ENCODE data around the gene IGLON5.

Gene IGLON5

DNA sequence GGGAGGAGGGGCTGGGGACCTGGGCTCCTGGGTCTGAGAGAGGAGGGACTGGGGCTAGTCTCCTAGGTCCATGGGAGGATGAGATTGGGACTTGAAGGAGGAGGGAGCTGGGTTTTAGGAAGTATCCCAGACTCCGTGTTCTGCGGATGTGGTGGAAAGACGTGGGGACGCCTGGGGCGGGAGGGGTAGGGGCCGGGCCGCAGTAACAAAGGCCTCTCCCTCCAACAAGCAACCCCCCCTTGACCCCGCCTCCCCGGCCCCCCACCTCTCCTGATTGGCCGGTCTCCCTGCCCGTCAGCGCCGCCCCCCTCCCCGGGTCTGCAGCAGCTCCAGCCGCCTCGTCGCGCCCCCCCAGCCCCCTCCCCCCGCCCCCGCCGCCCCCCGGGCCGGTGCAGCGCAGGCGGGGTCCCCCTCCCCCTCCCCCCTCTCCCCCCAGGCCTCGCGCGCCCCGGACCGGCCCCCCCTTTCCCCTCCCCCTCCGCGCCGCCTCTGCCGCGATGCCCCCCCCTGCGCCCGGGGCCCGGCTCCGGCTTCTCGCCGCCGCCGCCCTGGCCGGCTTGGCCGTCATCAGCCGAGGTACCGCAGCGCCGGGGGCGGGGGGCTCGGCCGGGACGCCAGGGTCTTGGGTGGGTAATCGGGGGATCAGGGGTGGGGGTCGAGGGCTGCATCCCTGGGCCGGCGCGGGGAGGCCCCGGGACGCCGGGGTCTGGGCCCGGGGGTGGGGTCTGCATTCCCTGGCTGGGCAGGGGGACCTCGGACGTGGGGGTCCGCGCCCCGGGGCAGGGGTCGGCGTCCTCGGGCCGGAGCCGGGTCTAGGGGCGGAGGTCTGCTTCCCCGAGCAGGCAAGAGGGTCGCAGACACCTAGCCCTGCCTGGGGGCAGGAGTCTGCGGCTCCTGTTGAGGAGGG lies at the start of gene IGLON5:
Gene IGLON5, plus strand, starts transcription at position 294 of the 907 bp plus-strand sequence. Its CDS starts 204 bp downstream, at position 498.
- H3K27ac ChIP-seq (ENCODE audit: low read length): no peak within 1 kb of the TSS
- H3K4me3 ChIP-seq (ENCODE audit: low read length): peak within 1 kb of the TSS; percentile 64
- H3K9me3 ChIP-seq (ENCODE audit: control insufficient read depth, insufficient read depth, low read length): no peaks in the 10 kb centered on the region
- no peaks in the 10 kb centered on the region for H3K36me3 ChIP-seq (ENCODE audit: control insufficient read depth, insufficient read depth, low read length)
- WGBS (ENCODE audit: insufficient coverage, insufficient read length): no CpG with 5 or more reads among the region's 76 CpGs
- DNase-seq (ENCODE audit: low read depth, low spot score): no peak
- no peaks in the 10 kb centered on the region for H3K27me3 ChIP-seq (ENCODE audit: control insufficient read depth, insufficient read depth, low read length)
- H3K4me1 ChIP-seq (ENCODE audit: control insufficient read depth, insufficient read depth, low read length): 0 out of 2 replicates have a peak, but pooled peaks cover 2% of the 10 kb centered on the region

DNA sequence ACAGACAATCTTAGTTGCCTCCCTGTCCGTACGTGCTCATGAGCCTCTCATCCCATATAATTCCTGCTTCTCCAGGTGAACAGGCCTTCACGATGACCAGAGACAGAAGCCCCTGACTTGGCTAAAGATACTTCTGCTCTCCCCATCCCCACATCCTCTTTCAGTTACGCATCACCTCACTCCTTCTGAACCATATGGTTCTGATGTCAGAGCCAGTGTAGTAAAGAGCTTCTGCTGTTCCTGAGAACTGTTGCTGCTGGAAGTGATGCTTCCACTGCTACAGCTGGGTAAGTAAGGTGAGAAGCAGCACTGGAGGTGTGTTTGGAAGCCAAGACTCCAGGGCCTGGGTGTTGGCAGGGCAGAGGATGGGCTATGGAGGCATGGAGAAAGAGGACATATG lies 47.6 kb upstream of the IGLON5 start:
- no peak overlapping the region for H3K27ac ChIP-seq (ENCODE audit: low read length)
- no peaks in the 10 kb centered on the region for H3K27me3 ChIP-seq (ENCODE audit: control insufficient read depth, insufficient read depth, low read length)
- no CpG with 5 or more reads among the region's 4 CpGs for WGBS (ENCODE audit: insufficient coverage, insufficient read length)

DNA sequence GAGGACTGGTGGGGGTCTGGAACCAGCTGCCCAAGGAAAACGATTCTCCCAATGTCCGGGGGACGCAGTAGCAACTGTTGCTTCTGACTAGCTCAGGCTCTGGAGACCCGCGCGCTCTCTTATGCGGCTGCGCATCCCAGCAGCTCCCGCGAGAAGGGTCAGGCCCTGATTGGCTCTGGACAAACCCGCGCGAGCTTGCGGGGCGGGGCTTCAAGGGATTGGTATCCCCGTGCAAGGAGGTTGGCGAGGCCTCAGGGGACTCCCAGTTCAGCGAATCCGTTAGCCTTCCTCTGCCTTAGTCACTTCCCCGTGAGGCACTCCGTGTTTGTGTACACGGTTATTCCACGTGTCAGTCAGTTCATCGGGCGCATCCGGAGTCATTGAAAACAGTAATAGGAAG lies 40.4 kb upstream of the IGLON5 start:
- Histone ChIP-seq H3K27me3 (ENCODE audit: control insufficient read depth, insufficient read depth, low read length) (no peaks in the 10 kb centered on the region), H3K4me3 (ENCODE audit: low read length) (no peak overlapping the region), H3K27ac (ENCODE audit: low read length) (no peak overlapping the region), H3K4me1 (ENCODE audit: control insufficient read depth, insufficient read depth, low read length) (no peaks in the 10 kb centered on the region), H3K36me3 (ENCODE audit: control insufficient read depth, insufficient read depth, low read length) (no peaks in the 10 kb centered on the region), H3K9me3 (ENCODE audit: control insufficient read depth, insufficient read depth, low read length) (no peaks in the 10 kb centered on the region)
- no CpG with 5 or more reads among the region's 26 CpGs for WGBS (ENCODE audit: insufficient coverage, insufficient read length)
- no peak for DNase-seq (ENCODE audit: low read depth, low spot score)

More for the DNA sequence above, 47.6 kb upstream of the IGLON5 start:
- H3K4me3 ChIP-seq (ENCODE audit: low read length): no peak overlapping the region
- no peaks in the 10 kb centered on the region for H3K36me3 ChIP-seq (ENCODE audit: control insufficient read depth, insufficient read depth, low read length)
- H3K9me3 ChIP-seq (ENCODE audit: control insufficient read depth, insufficient read depth, low read length): no peaks in the 10 kb centered on the region
- H3K4me1 ChIP-seq (ENCODE audit: control insufficient read depth, insufficient read depth, low read length): no peaks in the 10 kb centered on the region
- DNase-seq (ENCODE audit: low read depth, low spot score): no peak

DNA sequence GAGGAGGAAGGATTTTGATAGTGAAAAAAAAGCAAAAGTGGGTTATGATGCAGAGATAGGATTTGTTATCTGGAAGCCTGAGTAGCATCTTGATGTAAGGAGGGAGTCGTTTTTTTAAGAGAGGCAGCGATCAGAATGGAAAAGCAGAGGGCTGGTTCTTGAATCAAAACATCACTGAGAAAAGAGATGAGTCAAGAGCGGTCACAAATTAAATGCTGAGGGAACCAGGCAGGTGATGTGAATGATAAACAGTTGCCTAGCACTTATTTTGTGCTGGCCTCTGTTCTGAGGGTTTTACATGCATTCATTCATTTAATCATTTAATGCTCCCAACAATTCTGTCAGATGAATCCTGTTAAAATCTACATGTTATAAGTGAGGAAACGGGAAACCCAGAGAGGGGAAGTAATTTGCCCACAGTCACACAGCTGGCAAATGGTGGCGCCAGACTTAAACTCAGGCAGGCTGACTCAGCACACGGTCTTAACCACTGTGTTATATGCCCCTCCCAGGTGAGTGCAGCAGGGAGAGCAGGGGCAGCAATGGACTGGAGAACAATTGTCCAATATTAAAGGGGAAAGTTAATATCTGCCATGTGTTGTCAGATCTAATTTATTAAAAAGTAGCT lies 39.1 kb upstream of the IGLON5 start:
- H3K9me3 ChIP-seq (ENCODE audit: control insufficient read depth, insufficient read depth, low read length): no peaks in the 10 kb centered on the region
- no peaks in the 10 kb centered on the region for H3K27me3 ChIP-seq (ENCODE audit: control insufficient read depth, insufficient read depth, low read length)
- H3K4me3 ChIP-seq (ENCODE audit: low read length): no peak overlapping the region
- no peaks in the 10 kb centered on the region for H3K36me3 ChIP-seq (ENCODE audit: control insufficient read depth, insufficient read depth, low read length)
- no peak for DNase-seq (ENCODE audit: low read depth, low spot score)
- no CpG with 5 or more reads among the region's 6 CpGs for WGBS (ENCODE audit: insufficient coverage, insufficient read length)
- no peak overlapping the region for H3K27ac ChIP-seq (ENCODE audit: low read length)
- H3K4me1 ChIP-seq (ENCODE audit: control insufficient read depth, insufficient read depth, low read length): no peaks in the 10 kb centered on the region

DNA sequence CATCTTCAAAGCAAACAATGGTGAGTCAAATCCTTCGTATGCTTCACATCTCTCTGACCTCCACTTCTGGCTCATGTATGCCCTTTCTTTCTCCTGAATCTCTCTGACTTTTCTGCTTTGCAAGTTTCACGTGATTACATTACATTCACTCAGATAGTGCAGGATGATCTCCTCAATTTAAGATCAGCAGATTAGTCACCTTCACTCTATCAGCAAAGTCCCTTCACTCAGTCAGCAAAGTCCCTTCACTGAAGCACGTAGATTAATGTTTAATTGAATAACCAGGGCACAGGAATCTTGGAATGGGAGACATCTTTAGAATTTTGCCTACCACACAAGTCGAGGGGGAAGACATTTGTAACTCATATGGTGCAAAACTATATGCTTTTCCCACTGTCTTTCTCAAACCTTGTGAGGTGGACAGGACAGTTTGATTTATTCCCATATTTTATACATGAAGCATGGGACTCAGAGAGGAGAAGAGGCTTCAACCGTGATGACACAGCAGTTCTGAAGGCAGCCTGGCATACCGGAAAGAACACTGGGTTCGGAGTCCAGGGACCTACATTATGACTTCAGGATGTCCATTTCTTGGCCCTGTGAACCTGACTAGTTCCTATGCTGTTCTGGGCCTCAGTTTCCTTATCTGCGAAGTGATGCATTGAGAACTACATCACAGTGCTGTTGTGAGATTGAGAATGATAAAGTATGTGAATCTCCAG lies 37.2 kb upstream of the IGLON5 start:
- Histone ChIP-seq H3K4me3 (ENCODE audit: low read length) (no peak overlapping the region), H3K27me3 (ENCODE audit: control insufficient read depth, insufficient read depth, low read length) (no peaks in the 10 kb centered on the region), H3K9me3 (ENCODE audit: control insufficient read depth, insufficient read depth, low read length) (no peaks in the 10 kb centered on the region), H3K4me1 (ENCODE audit: control insufficient read depth, insufficient read depth, low read length) (no peaks in the 10 kb centered on the region), H3K27ac (ENCODE audit: low read length) (no peak overlapping the region), H3K36me3 (ENCODE audit: control insufficient read depth, insufficient read depth, low read length) (no peaks in the 10 kb centered on the region)
- WGBS (ENCODE audit: insufficient coverage, insufficient read length): no CpG with 5 or more reads among the region's 8 CpGs
- DNase-seq (ENCODE audit: low read depth, low spot score): no peak

DNA sequence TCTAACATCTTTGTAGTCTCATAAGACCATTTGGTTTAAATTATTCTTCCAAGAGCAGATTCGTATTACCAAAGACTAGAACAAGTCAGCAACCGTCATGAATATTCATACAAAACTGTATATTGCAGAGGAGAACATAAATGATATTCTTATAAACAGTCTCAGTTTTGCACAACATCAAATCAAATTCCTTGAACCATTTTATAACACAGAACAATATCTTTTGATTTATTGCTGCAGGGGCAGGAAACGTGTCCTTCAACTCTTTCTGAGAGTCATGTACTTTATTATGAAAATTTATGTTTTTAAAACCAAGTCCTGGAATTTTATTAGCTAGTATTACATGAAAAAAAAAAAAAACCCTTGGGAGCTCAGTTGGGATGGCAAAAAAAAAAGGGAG lies 34.3 kb upstream of the IGLON5 start:
- no peak overlapping the region for H3K4me3 ChIP-seq (ENCODE audit: low read length)
- WGBS (ENCODE audit: insufficient coverage, insufficient read length): no CpG with 5 or more reads among the region's 3 CpGs
- no peak overlapping the region for H3K27ac ChIP-seq (ENCODE audit: low read length)
- H3K27me3 ChIP-seq (ENCODE audit: control insufficient read depth, insufficient read depth, low read length): no peaks in the 10 kb centered on the region
- 0 out of 2 replicates have a peak, but pooled peaks cover 4% of the 10 kb centered on the region for H3K9me3 ChIP-seq (ENCODE audit: control insufficient read depth, insufficient read depth, low read length)
- H3K4me1 ChIP-seq (ENCODE audit: control insufficient read depth, insufficient read depth, low read length): no peaks in the 10 kb centered on the region
- H3K36me3 ChIP-seq (ENCODE audit: control insufficient read depth, insufficient read depth, low read length): no peaks in the 10 kb centered on the region
- no peak for DNase-seq (ENCODE audit: low read depth, low spot score)

DNA sequence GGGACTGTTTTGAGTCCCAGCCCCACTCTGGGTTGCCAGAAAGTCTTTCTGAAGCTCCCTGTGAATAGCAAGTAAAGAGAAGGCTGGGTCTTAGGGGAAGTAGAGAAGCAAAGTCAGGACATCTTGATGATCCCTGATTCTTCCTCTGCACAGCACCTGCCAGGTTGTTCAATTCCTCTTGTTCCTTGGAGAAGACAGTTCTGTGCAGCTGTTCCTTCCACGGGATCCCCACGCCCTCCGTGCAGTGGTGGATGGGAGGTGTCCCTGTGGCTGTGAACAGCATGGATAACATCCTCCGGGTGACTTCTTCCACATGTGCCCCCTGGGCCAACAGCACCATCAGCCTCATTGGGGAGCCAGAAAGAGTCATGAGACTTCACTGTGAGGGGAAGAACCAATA lies 29.1 kb upstream of the IGLON5 start:
- Histone ChIP-seq H3K27me3 (ENCODE audit: control insufficient read depth, insufficient read depth, low read length) (no peaks in the 10 kb centered on the region), H3K9me3 (ENCODE audit: control insufficient read depth, insufficient read depth, low read length) (0 out of 2 replicates have a peak, but pooled peaks cover 4% of the 10 kb centered on the region), H3K27ac (ENCODE audit: low read length) (no peak overlapping the region), H3K4me1 (ENCODE audit: control insufficient read depth, insufficient read depth, low read length) (no peaks in the 10 kb centered on the region), H3K36me3 (ENCODE audit: control insufficient read depth, insufficient read depth, low read length) (no peaks in the 10 kb centered on the region), H3K4me3 (ENCODE audit: low read length) (no peak overlapping the region)
- WGBS (ENCODE audit: insufficient coverage, insufficient read length): no CpG with 5 or more reads among the region's 4 CpGs
- no peak for DNase-seq (ENCODE audit: low read depth, low spot score)

DNA sequence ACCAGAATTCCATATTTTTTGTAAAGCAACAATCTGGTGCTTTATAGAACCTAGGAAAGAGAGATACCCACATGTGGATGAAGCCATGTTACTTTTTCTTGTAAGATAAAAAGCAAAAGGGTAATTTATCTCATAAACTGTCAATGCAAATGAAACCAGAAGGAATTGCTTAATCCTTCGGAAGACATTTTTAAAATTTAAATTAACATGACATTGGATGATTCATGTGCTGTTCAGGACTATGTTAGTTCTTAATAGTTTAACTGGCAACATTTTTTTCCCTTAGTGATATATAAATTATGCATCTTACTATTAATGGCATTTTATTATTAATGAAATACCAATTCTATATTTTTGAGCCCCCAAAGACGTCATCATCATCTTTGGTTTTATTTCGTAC lies 25.8 kb upstream of the IGLON5 start:
- Histone ChIP-seq H3K36me3 (ENCODE audit: control insufficient read depth, insufficient read depth, low read length) (no peaks in the 10 kb centered on the region), H3K27ac (ENCODE audit: low read length) (no peak overlapping the region), H3K27me3 (ENCODE audit: control insufficient read depth, insufficient read depth, low read length) (no peaks in the 10 kb centered on the region), H3K4me1 (ENCODE audit: control insufficient read depth, insufficient read depth, low read length) (no peaks in the 10 kb centered on the region), H3K9me3 (ENCODE audit: control insufficient read depth, insufficient read depth, low read length) (no peaks in the 10 kb centered on the region), H3K4me3 (ENCODE audit: low read length) (no peak overlapping the region)
- no CpG with 5 or more reads among the region's 3 CpGs for WGBS (ENCODE audit: insufficient coverage, insufficient read length)
- DNase-seq (ENCODE audit: low read depth, low spot score): no peak

DNA sequence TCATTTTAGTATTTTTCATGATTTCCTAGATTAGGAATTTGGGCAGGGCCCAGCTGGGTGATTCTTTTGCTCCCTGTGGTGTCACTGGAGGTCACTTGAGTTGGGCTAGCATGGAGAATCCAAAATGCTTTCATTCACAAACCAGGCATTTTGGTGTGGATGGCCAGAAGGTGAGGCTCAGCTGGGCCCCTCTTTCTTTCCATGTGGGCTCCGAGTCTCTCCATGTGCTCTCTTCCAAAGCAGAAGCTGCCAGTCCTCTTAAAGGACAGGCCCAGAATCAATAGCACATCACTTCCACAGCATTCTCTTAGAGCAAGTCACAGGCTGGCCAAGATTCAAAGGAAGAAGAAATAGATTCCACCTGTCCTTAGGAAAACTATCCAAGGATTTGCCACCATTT lies 21.8 kb upstream of the IGLON5 start:
- H3K27ac ChIP-seq (ENCODE audit: low read length): no peak overlapping the region
- H3K27me3 ChIP-seq (ENCODE audit: control insufficient read depth, insufficient read depth, low read length): no peaks in the 10 kb centered on the region
- no peak overlapping the region for H3K4me3 ChIP-seq (ENCODE audit: low read length)
- no peaks in the 10 kb centered on the region for H3K9me3 ChIP-seq (ENCODE audit: control insufficient read depth, insufficient read depth, low read length)
- no peak for DNase-seq (ENCODE audit: low read depth, low spot score)
- WGBS (ENCODE audit: insufficient coverage, insufficient read length): no CpG with 5 or more reads among the region's 1 CpG
- no peaks in the 10 kb centered on the region for H3K36me3 ChIP-seq (ENCODE audit: control insufficient read depth, insufficient read depth, low read length)
- peaks cover 9% of the 10 kb centered on the region for H3K4me1 ChIP-seq (ENCODE audit: control insufficient read depth, insufficient read depth, low read length)

DNA sequence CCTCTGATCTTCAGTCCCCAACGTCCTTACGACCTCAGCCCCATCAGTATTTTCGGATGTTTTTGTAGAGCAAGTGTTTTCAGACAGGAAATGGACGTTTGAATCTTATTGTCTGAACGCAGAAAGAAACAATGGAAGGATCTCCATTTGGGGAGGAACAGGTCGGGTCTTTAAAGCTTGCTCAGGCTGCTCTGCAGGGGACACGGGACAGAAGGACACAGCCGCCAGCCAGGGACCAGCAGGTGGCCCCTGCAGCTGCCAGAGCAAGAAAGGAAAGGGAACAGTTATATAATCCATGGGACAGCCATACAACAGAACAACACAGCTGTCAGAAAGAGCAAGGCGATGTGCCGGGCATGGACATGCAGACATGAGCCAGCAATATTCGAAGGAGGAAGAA lies 18.5 kb upstream of the IGLON5 start:
- WGBS (ENCODE audit: insufficient coverage, insufficient read length): no CpG with 5 or more reads among the region's 11 CpGs
- no peak for DNase-seq (ENCODE audit: low read depth, low spot score)
- no peak overlapping the region for H3K4me3 ChIP-seq (ENCODE audit: low read length)
- H3K36me3 ChIP-seq (ENCODE audit: control insufficient read depth, insufficient read depth, low read length): no peaks in the 10 kb centered on the region
- no peak overlapping the region for H3K27ac ChIP-seq (ENCODE audit: low read length)
- H3K4me1 ChIP-seq (ENCODE audit: control insufficient read depth, insufficient read depth, low read length): peaks cover 12% of the 10 kb centered on the region
- no peaks in the 10 kb centered on the region for H3K9me3 ChIP-seq (ENCODE audit: control insufficient read depth, insufficient read depth, low read length)
- H3K27me3 ChIP-seq (ENCODE audit: control insufficient read depth, insufficient read depth, low read length): no peaks in the 10 kb centered on the region

Data from iPS DF 6.9 (cell line).